SK-N-SH (cell line): ENCODE data around the gene MAGI3. TPM values are rescaled to one million over a fixed set of nuclear protein-coding genes. Genes with fewer than 3 reads are reported as not detected.
"Not testable (repeated sequence)": the region's sequence is repeated elsewhere in the genome, so short reads cannot be mapped to it uniquely, and the experiment has no call there.

ENCODE experiments used
- CTCF ChIA-PET: fragments of 300-600, 350-600 bp; formaldehyde crosslinking; extraction: SDS; loops from one replicate; lab custom pipeline; 2021; lab: Yijun Ruan, JAX
- POLR2A ChIA-PET: fragments of 350-600 bp; sonication (Branson Sonifier 250); formaldehyde crosslinking; extraction: SDS; loops from one replicate; lab custom pipeline; 2020; ENCODE audit warnings: antibody characterized with exemption, inconsistent platforms; lab: Yijun Ruan, JAX
- DNase-seq: peaks from one replicate; pipeline ENCODE4 v3.0.0; 2012
- H2AFZ ChIP-seq: fragments of 200-600 bp; sonication (generic); 2 replicates; pipeline ENCODE4 v1.8.1; 2016; ENCODE audit warnings: antibody characterized with exemption, mild to moderate bottlenecking, low read depth
- H3F3A ChIP-seq: fragments of 200-600 bp; sonication (generic); replicated peaks from 2 replicates; pipeline ENCODE3; 2016; ENCODE audit warnings: antibody characterized with exemption, mild to moderate bottlenecking; ENCODE audit not compliant: insufficient read depth
- H3K27ac ChIP-seq, 2 experiments: fragments of 200-500 bp in 1 of 2; fragments of 200-600 bp in 1 of 2; sonication (Bioruptor generic) in 1 of 2; sonication (generic), shearing (Covaris generic) in 1 of 2; 2 replicates each; pipeline versions ENCODE4 v1.5.1 to v1.6.1; 2014 to 2016; ENCODE audit warnings: low read depth in 2 of 2, inconsistent platforms in 1 of 2, low read length in 1 of 2, mild to moderate bottlenecking in 1 of 2, mixed read lengths in 1 of 2
- H3K27me3 ChIP-seq: fragments of 200-600 bp; sonication (generic), shearing (Covaris generic); 2 replicates; pipeline ENCODE4 v1.6.1; 2016; ENCODE audit warnings: mixed run types; ENCODE audit not compliant: insufficient read depth
- H3K36me3 ChIP-seq, 2 experiments: fragments of 200-500 bp in 1 of 2; fragments of 200-600 bp in 1 of 2; sonication (Bioruptor generic) in 1 of 2; sonication (generic) in 1 of 2; replicated peaks in 1 of 2; 2 replicates each; pipeline versions ENCODE3 to v1.5.1; 2014 to 2016; ENCODE audit warnings: low read length in 1 of 2, mild to moderate bottlenecking in 1 of 2; ENCODE audit not compliant: insufficient read depth in 2 of 2, control insufficient read depth in 1 of 2
- H3K4me1 ChIP-seq, 2 experiments: fragments of 200-500 bp in 1 of 2; fragments of 200-600 bp in 1 of 2; sonication (Bioruptor generic) in 1 of 2; sonication (generic), shearing (Covaris generic) in 1 of 2; 2 replicates each; pipeline versions ENCODE4 v1.5.1 to v1.6.1; 2014 to 2016; ENCODE audit warnings: low read depth in 1 of 2, low read length in 1 of 2, mixed run types in 1 of 2; ENCODE audit not compliant: insufficient read depth in 2 of 2, control insufficient read depth in 1 of 2
- H3K4me2 ChIP-seq: fragments of 200-600 bp; sonication (generic), shearing (Covaris generic); 2 replicates; pipeline ENCODE4 v1.6.1; 2017; ENCODE audit warnings: mixed run types
- H3K4me3 ChIP-seq, 2 experiments: fragments of 200-500 bp in 1 of 2; fragments of 200-600 bp in 1 of 2; sonication (Bioruptor generic) in 1 of 2; sonication (generic), shearing (Covaris generic) in 1 of 2; 2 replicates each; pipeline versions ENCODE4 v1.5.1 to v1.8.1; 2014 to 2016; ENCODE audit warnings: low read depth in 2 of 2, inconsistent platforms in 1 of 2, low read length in 1 of 2, mild to moderate bottlenecking in 1 of 2, mixed read lengths in 1 of 2, moderate library complexity in 1 of 2
- H3K79me2 ChIP-seq: fragments of 200-600 bp; sonication (generic); 2 replicates; pipeline ENCODE4 v1.8.1; 2017; ENCODE audit warnings: mild to moderate bottlenecking; ENCODE audit not compliant: insufficient read depth
- H3K9ac ChIP-seq: fragments of 200-600 bp; sonication (generic); 2 replicates; pipeline ENCODE4 v1.6.1; 2017; ENCODE audit warnings: mixed run types
- H3K9me2 ChIP-seq: fragments of 200-600 bp; sonication (generic); 2 replicates; pipeline ENCODE4 v1.6.1; 2017; ENCODE audit warnings: mixed run types
- H3K9me3 ChIP-seq: fragments of 200-600 bp; sonication (generic); 2 replicates; pipeline ENCODE4 v1.6.1; 2017; ENCODE audit warnings: mixed run types, mild to moderate bottlenecking, moderate library complexity
- H4K20me1 ChIP-seq: fragments of 200-600 bp; sonication (generic); 2 replicates; pipeline ENCODE4 v1.6.1; 2017; ENCODE audit warnings: mild to moderate bottlenecking, mixed run types; ENCODE audit not compliant: insufficient read depth
- CHD2 ChIP-seq: fragments of 150-350 bp; IDR thresholded peaks from 2 replicates; pipeline ENCODE4 v1.6.1; 2018; ENCODE audit warnings: low read length; ENCODE audit not compliant: partially characterized antibody
- EP300 ChIP-seq, 2 experiments: IDR thresholded peaks; 2 replicates each; pipeline versions ENCODE4 v1.4.0 to v1.6.1; 2012; ENCODE audit warnings: borderline replicate concordance in 1 of 2, low read depth in 1 of 2, low read length in 1 of 2
- EZH2phosphoT487 ChIP-seq: fragments of 200-600 bp; sonication (generic); IDR thresholded peaks from 2 replicates; pipeline ENCODE4 v1.6.1; 2017; ENCODE audit warnings: low read depth, mixed run types, mild to moderate bottlenecking, antibody characterized with exemption, moderate library complexity, borderline replicate concordance
- GABPA ChIP-seq: IDR thresholded peaks from 2 replicates; pipeline ENCODE4 v1.4.0; 2012; ENCODE audit warnings: low read depth, mild to moderate bottlenecking
- IRF3 ChIP-seq: fragments of 150-350 bp; IDR thresholded peaks from 2 replicates; pipeline ENCODE4 v1.6.1; 2016; ENCODE audit warnings: mild to moderate bottlenecking, low read depth, low read length
- MEF2A ChIP-seq: IDR thresholded peaks from 2 replicates; pipeline ENCODE4 v1.4.0; 2012; ENCODE audit warnings: low read depth, borderline replicate concordance
- MXI1 ChIP-seq: IDR thresholded peaks from 2 replicates; pipeline ENCODE4 v1.6.1; 2012; ENCODE audit warnings: mild to moderate bottlenecking, low read depth, low read length, improper control_type of control experiment
- NFIC ChIP-seq: IDR thresholded peaks from 2 replicates; pipeline ENCODE4 v1.4.0; 2012; ENCODE audit warnings: borderline replicate concordance
- RAD21 ChIP-seq: IDR thresholded peaks from 2 replicates; pipeline ENCODE4 v1.6.1; 2012; ENCODE audit warnings: mild to moderate bottlenecking, low read length
- RFX5 ChIP-seq: IDR thresholded peaks from 2 replicates; pipeline ENCODE4 v1.6.1; 2012; ENCODE audit warnings: mild to moderate bottlenecking, improper control_type of control experiment, low read length
- TAF1 ChIP-seq: IDR thresholded peaks from 2 replicates; pipeline ENCODE4 v1.6.1; 2012; ENCODE audit warnings: low read depth, mild to moderate bottlenecking, low read length, moderate library complexity, borderline replicate concordance
- USF2 ChIP-seq: fragments of 150-350 bp; IDR thresholded peaks from 2 replicates; pipeline ENCODE4 v1.6.1; 2017; ENCODE audit warnings: antibody characterized with exemption, low read length, low read depth, borderline replicate concordance
- YY1 ChIP-seq: IDR thresholded peaks from 2 replicates; pipeline ENCODE4 v1.4.0; 2012; ENCODE audit warnings: low read depth, mild to moderate bottlenecking
- WGBS: methylation state at CpG from one replicate; pipeline ENCODE4 v1.1.6; 2017; ENCODE audit warnings: low lambda C conversion rate; 5-methylcytosine and 5-hydroxymethylcytosine counted together
- polyA plus RNA-seq, 3 experiments: library from polyadenylated mRNA; depleted of rRNA; stranded (reverse); fragments of >200 nt; gene quantifications; 2 replicates each; pipeline ENCODE4 v1.2.3, GENCODE V29; 2012
- TF ChIP-seq, protein P1 (sequence below): IDR thresholded peaks from 2 replicates; pipeline ENCODE4 v1.4.0; 2012; ENCODE audit warnings: low read depth, borderline replicate concordance
- TF ChIP-seq, protein P2 (sequence below): IDR thresholded peaks from 2 replicates; pipeline ENCODE4 v1.4.0; 2012; ENCODE audit warnings: low read depth, borderline replicate concordance

Gene MAGI3
- polyA plus RNA-seq, 1 of the 3 experiments (the other 2 are of a cell fraction): 2.9 TPM

- H3K27ac ChIP-seq: no peak overlapping the region
- no peaks in the 10 kb centered on the region for H3F3A ChIP-seq
- no peak overlapping the region; a peak in 1 of 4 replicates for H3K4me3 ChIP-seq
- peaks cover 83% of the 10 kb centered on the region for H3K79me2 ChIP-seq
- DNase-seq: no peak
- TF ChIP-seq MXI1 (no peak), NFIC (no peak), RAD21 (no peak), CHD2 (no peak), MEF2A (no peak), EZH2phosphoT487 (no peak), RFX5 (no peak), YY1 (no peak), TAF1 (no peak), EP300 (IDR thresholded peaks at IDR 0.05; ENCODE audit: borderline replicate concordance in 1 of 2, low read depth in 1 of 2, low read length in 1 of 2) (no peak), IRF3 (no peak), GABPA (no peak), USF2 (no peak)
- TF ChIP-seq, protein P1, sequence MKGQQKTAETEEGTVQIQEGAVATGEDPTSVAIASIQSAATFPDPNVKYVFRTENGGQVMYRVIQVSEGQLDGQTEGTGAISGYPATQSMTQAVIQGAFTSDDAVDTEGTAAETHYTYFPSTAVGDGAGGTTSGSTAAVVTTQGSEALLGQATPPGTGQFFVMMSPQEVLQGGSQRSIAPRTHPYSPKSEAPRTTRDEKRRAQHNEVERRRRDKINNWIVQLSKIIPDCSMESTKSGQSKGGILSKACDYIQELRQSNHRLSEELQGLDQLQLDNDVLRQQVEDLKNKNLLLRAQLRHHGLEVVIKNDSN: no peak
- TF ChIP-seq, protein P2, sequence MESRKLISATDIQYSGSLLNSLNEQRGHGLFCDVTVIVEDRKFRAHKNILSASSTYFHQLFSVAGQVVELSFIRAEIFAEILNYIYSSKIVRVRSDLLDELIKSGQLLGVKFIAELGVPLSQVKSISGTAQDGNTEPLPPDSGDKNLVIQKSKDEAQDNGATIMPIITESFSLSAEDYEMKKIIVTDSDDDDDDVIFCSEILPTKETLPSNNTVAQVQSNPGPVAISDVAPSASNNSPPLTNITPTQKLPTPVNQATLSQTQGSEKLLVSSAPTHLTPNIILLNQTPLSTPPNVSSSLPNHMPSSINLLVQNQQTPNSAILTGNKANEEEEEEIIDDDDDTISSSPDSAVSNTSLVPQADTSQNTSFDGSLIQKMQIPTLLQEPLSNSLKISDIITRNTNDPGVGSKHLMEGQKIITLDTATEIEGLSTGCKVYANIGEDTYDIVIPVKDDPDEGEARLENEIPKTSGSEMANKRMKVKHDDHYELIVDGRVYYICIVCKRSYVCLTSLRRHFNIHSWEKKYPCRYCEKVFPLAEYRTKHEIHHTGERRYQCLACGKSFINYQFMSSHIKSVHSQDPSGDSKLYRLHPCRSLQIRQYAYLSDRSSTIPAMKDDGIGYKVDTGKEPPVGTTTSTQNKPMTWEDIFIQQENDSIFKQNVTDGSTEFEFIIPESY: no peak
- ChIA-PET CTCF (no interaction called here), POLR2A (no interaction called here)
- no peaks in the 10 kb centered on the region for H3K4me1 ChIP-seq
- H3K27me3 ChIP-seq: no peaks in the 10 kb centered on the region
- H3K36me3 ChIP-seq: peaks cover 0 to 5% of the 10 kb centered on the region in 2 experiments
- H3K9ac ChIP-seq: no peak overlapping the region
- H2AFZ ChIP-seq: no peak overlapping the region
- H3K9me3 ChIP-seq: peaks cover 10% of the 10 kb centered on the region
- H4K20me1 ChIP-seq: no peaks in the 10 kb centered on the region
- no peaks in the 10 kb centered on the region for H3K9me2 ChIP-seq
- WGBS: 95% methylated on average over 3 of the region's 5 CpGs
- H3K4me2 ChIP-seq: no peak overlapping the region
These were observed 89.7 kb downstream of the MAGI3 start for GRCh38 chr1:113479713-113480676.

- H3K27ac ChIP-seq, H3K4me3 ChIP-seq, H3K36me3 ChIP-seq, H3K9ac ChIP-seq, H3K4me2 ChIP-seq, CTCF ChIA-PET, POLR2A ChIA-PET, H3K27me3 ChIP-seq, DNase-seq, H4K20me1 ChIP-seq, H3K4me1 ChIP-seq, H3F3A ChIP-seq, H2AFZ ChIP-seq, H3K9me2 ChIP-seq, H3K9me3 ChIP-seq: not testable (repeated sequence)
- 94% methylated on average over 3 of the region's 3 CpGs for WGBS
- H3K79me2 ChIP-seq: peaks cover 73% of the 10 kb centered on the region
These were observed 94.8 kb downstream of the MAGI3 start for GRCh38 chr1:113485131-113485530.
